ENCODE results near the gene TPO. TPM values are rescaled to one million over a fixed set of nuclear protein-coding genes. Genes with fewer than 3 reads are reported as not detected.
"Not testable (repeated sequence)": the region's sequence is repeated elsewhere in the genome, so short reads cannot be mapped to it uniquely, and the experiment has no call there.

The TPO gene
- total and polyA plus RNA-seq, 4 donors: 6.6 to 11.1 TPM; not detected in 2

DNA sequence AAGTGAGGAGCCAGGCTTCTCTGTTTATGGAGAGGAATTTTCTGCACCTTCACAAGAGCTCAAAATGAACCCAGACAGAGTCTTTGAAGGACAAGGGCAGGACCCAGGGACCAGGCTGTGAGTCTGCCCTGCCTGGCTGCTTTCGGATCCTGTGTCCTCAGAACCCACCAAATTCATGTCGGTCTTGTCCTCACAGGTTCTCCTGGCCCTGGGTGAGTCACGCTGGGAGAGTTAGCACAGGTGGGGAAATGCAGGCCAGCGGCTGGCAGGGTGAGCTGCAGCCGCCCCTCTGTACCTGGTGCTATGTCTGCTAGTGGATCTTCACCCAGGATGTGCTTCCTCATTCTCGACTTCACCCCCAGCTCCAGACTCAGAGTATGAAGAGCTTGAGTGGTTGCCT, 35.8 kb upstream of the TPO start:
- H3K4me3 ChIP-seq (ENCODE audit: low read length in 2 of 2): no peak overlapping the region
- no peak overlapping the region for H3K27ac ChIP-seq (ENCODE audit: low read depth in 1 of 2, low read length in 2 of 2)
- no peaks in the 10 kb centered on the region for H3K9me3 ChIP-seq (ENCODE audit: control insufficient read depth, low read length)
- ATAC-seq (ENCODE audit: low FRiP score) (no peak), DNase-seq (no peak)
- WGBS, 2 donors: 79 to 82% methylated on average over 6 of the region's 6 CpGs
- no peaks in the 10 kb centered on the region for H3K4me1 ChIP-seq (ENCODE audit: control insufficient read depth in 1 of 2, insufficient read depth in 2 of 2, low read length in 2 of 2)
- no peaks in the 10 kb centered on the region for H3K36me3 ChIP-seq (ENCODE audit: control insufficient read depth in 1 of 2, insufficient read depth in 2 of 2, low read length in 1 of 2)
- H3K27me3 ChIP-seq (ENCODE audit: control insufficient read depth in 1 of 2, insufficient read depth in 2 of 2, low read length in 1 of 2): peaks cover 0 to 2% of the 10 kb centered on the region in 2 donors
- intact Hi-C loops (cut with DNase I): no loop called here

GRCh38 chr2:1378456-1379150, 34.7 kb upstream of the TPO start:
- peaks cover 0 to 2% of the 10 kb centered on the region in 2 donors for H3K27me3 ChIP-seq (ENCODE audit: control insufficient read depth in 1 of 2, insufficient read depth in 2 of 2, low read length in 1 of 2)
- no peaks in the 10 kb centered on the region for H3K36me3 ChIP-seq (ENCODE audit: control insufficient read depth in 1 of 2, insufficient read depth in 2 of 2, low read length in 1 of 2)
- 75 to 81% methylated on average over 17 of the region's 17 CpGs for WGBS, 2 donors
- no peaks in the 10 kb centered on the region for H3K9me3 ChIP-seq (ENCODE audit: control insufficient read depth, low read length)
- ATAC-seq (ENCODE audit: low FRiP score) (no peak), DNase-seq (no peak)
- no peaks in the 10 kb centered on the region for H3K4me1 ChIP-seq (ENCODE audit: control insufficient read depth in 1 of 2, insufficient read depth in 2 of 2, low read length in 2 of 2)
- no peak overlapping the region for H3K27ac ChIP-seq (ENCODE audit: low read depth in 1 of 2, low read length in 2 of 2)
- intact Hi-C loops (cut with DNase I): no loop called here
- H3K4me3 ChIP-seq (ENCODE audit: low read length in 2 of 2): no peak overlapping the region

- Histone ChIP-seq H3K9me3 (ENCODE audit: control insufficient read depth, low read length) (no peaks in the 10 kb centered on the region), H3K4me1 (ENCODE audit: control insufficient read depth in 1 of 2, insufficient read depth in 2 of 2, low read length in 2 of 2) (no peaks in the 10 kb centered on the region), H3K27ac (ENCODE audit: low read depth in 1 of 2, low read length in 2 of 2) (no peak overlapping the region), H3K36me3 (ENCODE audit: control insufficient read depth in 1 of 2, insufficient read depth in 2 of 2, low read length in 1 of 2) (no peaks in the 10 kb centered on the region), H3K27me3 (ENCODE audit: control insufficient read depth in 1 of 2, insufficient read depth in 2 of 2, low read length in 1 of 2) (no peaks in the 10 kb centered on the region), H3K4me3 (ENCODE audit: low read length in 2 of 2) (no peak overlapping the region)
- ATAC-seq (ENCODE audit: low FRiP score): no peak
- intact Hi-C loops (cut with DNase I): no loop called here
- WGBS, 2 donors: 78 to 79% methylated on average over 3 of the region's 3 CpGs
- DNase-seq: no peak
Measured at GRCh38 chr2:1381644-1382043, 31.6 kb upstream of the TPO start.

DNA sequence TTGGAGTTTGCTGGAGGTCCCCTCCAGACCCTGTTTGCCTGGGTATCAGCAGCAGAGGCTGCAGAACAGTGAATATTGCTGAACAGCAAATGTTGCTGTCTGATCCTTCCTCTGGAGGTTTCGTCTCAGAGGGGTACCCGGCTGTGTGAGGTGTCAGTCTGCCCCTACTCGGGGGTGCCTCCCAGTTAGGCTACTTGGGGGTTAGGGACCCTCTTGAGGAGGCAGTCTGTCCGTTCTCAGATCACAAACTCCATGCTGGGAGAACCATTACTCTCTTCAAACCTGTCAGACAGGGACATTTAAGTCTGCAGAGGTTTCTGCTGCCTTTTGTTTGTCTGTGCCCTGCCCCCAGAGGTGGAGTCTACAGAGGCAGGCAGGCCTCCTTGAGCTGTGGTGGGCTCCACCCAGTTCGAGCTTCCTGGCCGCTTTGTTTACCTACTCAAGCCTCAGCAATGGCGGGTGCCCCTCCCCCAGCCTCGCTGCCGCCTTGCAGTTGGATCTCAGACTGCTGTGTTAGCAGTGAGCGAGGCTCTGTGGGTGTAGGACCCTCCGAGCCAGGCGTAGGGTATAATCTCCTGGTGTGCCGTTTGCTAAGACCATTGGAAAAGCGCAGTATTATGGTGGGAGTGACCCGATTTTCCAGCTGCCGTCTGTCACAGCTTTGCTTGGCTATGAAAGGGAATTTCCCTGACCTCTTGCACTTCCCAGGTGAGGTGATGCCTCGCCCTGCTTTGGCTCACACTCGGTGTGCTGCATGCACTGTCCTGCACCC, 25.1 kb upstream of the TPO start:
- H3K27ac ChIP-seq (ENCODE audit: low read depth in 1 of 2, low read length in 2 of 2); H3K9me3 ChIP-seq (ENCODE audit: control insufficient read depth, low read length); ATAC-seq (ENCODE audit: low FRiP score); H3K36me3 ChIP-seq (ENCODE audit: control insufficient read depth in 1 of 2, insufficient read depth in 2 of 2, low read length in 1 of 2); H3K27me3 ChIP-seq (ENCODE audit: control insufficient read depth in 1 of 2, insufficient read depth in 2 of 2, low read length in 1 of 2); H3K4me3 ChIP-seq (ENCODE audit: low read length in 2 of 2); intact Hi-C loops (cut with DNase I); H3K4me1 ChIP-seq (ENCODE audit: control insufficient read depth in 1 of 2, insufficient read depth in 2 of 2, low read length in 2 of 2); DNase-seq: not testable (repeated sequence)
- WGBS, 2 donors: 69 to 79% methylated on average over 17 to 18 of the region's 18 CpGs

GRCh38 chr2:1390118-1390517, 23.1 kb upstream of the TPO start:
- H3K36me3 ChIP-seq (ENCODE audit: control insufficient read depth in 1 of 2, insufficient read depth in 2 of 2, low read length in 1 of 2); ATAC-seq (ENCODE audit: low FRiP score); H3K9me3 ChIP-seq (ENCODE audit: control insufficient read depth, low read length); H3K4me1 ChIP-seq (ENCODE audit: control insufficient read depth in 1 of 2, insufficient read depth in 2 of 2, low read length in 2 of 2); intact Hi-C loops (cut with DNase I); DNase-seq; H3K27me3 ChIP-seq (ENCODE audit: control insufficient read depth in 1 of 2, insufficient read depth in 2 of 2, low read length in 1 of 2); H3K27ac ChIP-seq (ENCODE audit: low read depth in 1 of 2, low read length in 2 of 2); H3K4me3 ChIP-seq (ENCODE audit: low read length in 2 of 2): not testable (repeated sequence)
- WGBS, 2 donors: 80 to 83% methylated on average over 6 of the region's 6 CpGs

DNA sequence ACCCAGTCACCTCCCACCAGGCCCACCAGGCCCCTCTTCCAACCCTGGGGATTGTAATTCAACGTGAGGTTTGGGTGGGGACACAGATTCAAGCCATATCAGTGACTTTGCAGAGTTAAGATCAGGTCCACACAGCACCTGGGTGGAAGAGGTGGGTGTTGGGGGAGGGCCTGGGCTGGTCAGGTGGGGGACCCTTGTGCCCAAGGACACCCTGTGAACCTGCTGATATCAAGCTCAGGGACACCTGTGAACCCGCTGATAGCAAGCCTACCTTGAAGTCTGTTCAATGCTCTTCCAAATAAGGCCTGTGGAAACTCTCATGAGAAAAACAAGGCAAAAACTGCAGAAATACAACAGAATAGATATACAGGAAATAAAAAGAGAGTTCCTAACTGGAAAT, 19.9 kb upstream of the TPO start:
- H3K27ac ChIP-seq (ENCODE audit: low read depth in 1 of 2, low read length in 2 of 2): no peak overlapping the region
- intact Hi-C loops (cut with DNase I): no loop called here
- H3K27me3 ChIP-seq (ENCODE audit: control insufficient read depth in 1 of 2, insufficient read depth in 2 of 2, low read length in 1 of 2): no peaks in the 10 kb centered on the region
- no peaks in the 10 kb centered on the region for H3K4me1 ChIP-seq (ENCODE audit: control insufficient read depth in 1 of 2, insufficient read depth in 2 of 2, low read length in 2 of 2)
- H3K4me3 ChIP-seq (ENCODE audit: low read length in 2 of 2): no peak overlapping the region
- H3K9me3 ChIP-seq (ENCODE audit: control insufficient read depth, low read length): no peaks in the 10 kb centered on the region
- H3K36me3 ChIP-seq (ENCODE audit: control insufficient read depth in 1 of 2, insufficient read depth in 2 of 2, low read length in 1 of 2): no peaks in the 10 kb centered on the region
- 75 to 80% methylated on average over 2 of the region's 2 CpGs for WGBS, 2 donors
- DNase-seq (no peak), ATAC-seq (ENCODE audit: low FRiP score) (no peak)

GRCh38 chr2:1394709-1395408, 18.4 kb upstream of the TPO start:
- intact Hi-C loops (cut with DNase I): no loop called here
- no peak for DNase-seq
- H3K4me3 ChIP-seq (ENCODE audit: low read length in 2 of 2): no peak overlapping the region
- no peak for ATAC-seq (ENCODE audit: low FRiP score)
- no peaks in the 10 kb centered on the region for H3K27me3 ChIP-seq (ENCODE audit: control insufficient read depth in 1 of 2, insufficient read depth in 2 of 2, low read length in 1 of 2)
- no peaks in the 10 kb centered on the region for H3K4me1 ChIP-seq (ENCODE audit: control insufficient read depth in 1 of 2, insufficient read depth in 2 of 2, low read length in 2 of 2)
- H3K9me3 ChIP-seq (ENCODE audit: control insufficient read depth, low read length): no peaks in the 10 kb centered on the region
- H3K36me3 ChIP-seq (ENCODE audit: control insufficient read depth in 1 of 2, insufficient read depth in 2 of 2, low read length in 1 of 2): no peaks in the 10 kb centered on the region
- WGBS, 2 donors: 51 to 64% methylated on average over 7 of the region's 7 CpGs
- H3K27ac ChIP-seq (ENCODE audit: low read depth in 1 of 2, low read length in 2 of 2): no peak overlapping the region

DNA sequence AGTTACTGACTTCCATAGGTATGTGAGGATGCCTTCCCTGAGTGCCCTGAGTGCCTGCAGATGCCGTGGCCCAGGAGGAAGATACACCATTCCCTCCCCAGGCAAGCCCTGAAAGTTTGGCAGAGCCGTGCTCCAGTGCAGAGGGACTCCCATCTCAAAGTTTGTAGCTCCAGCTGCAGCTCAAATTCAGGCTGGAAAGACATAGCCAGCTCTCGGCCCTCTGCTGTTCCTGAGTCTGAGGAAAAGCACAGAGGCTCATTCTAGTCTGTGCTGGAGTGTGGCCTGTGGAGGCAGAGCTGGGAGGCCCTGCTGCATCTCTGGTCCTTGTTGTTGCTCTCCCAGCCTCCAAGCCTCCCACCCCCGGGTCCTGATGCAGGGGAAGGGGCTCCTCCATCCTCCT, 15.9 kb upstream of the TPO start:
- DNase-seq: no peak
- 49 to 63% methylated on average over 4 of the region's 4 CpGs for WGBS, 2 donors
- intact Hi-C loops (cut with DNase I): no loop called here
- no peak overlapping the region for H3K4me3 ChIP-seq (ENCODE audit: low read length in 2 of 2)
- H3K27me3 ChIP-seq (ENCODE audit: control insufficient read depth in 1 of 2, insufficient read depth in 2 of 2, low read length in 1 of 2): no peaks in the 10 kb centered on the region
- no peaks in the 10 kb centered on the region for H3K36me3 ChIP-seq (ENCODE audit: control insufficient read depth in 1 of 2, insufficient read depth in 2 of 2, low read length in 1 of 2)
- no peak for ATAC-seq (ENCODE audit: low FRiP score)
- H3K9me3 ChIP-seq (ENCODE audit: control insufficient read depth, low read length): peaks cover 2% of the 10 kb centered on the region
- H3K27ac ChIP-seq (ENCODE audit: low read depth in 1 of 2, low read length in 2 of 2): no peak overlapping the region
- H3K4me1 ChIP-seq (ENCODE audit: control insufficient read depth in 1 of 2, insufficient read depth in 2 of 2, low read length in 2 of 2): no peaks in the 10 kb centered on the region
